Stomach smooth muscle (tissue), 2 donors: ENCODE data around the gene WHRN.

Source experiments
- H3K27ac ChIP-seq: one replicate; pipeline ENCODE4 v1.7.0; 2013; ENCODE audit warnings: mild to moderate bottlenecking, low read length, inconsistent platforms
- H3K27me3 ChIP-seq, 2 donors: one replicate each; pipeline ENCODE4 v1.7.0; 2013; ENCODE audit warnings: low read length in 2 of 2; ENCODE audit not compliant: insufficient read depth in 2 of 2, control insufficient read depth in 1 of 2
- H3K36me3 ChIP-seq, 2 donors: one replicate each; pipeline ENCODE4 v1.7.0; 2013; ENCODE audit warnings: low read length in 2 of 2; ENCODE audit not compliant: control insufficient read depth in 2 of 2, insufficient read depth in 2 of 2
- H3K4me1 ChIP-seq: one replicate; pipeline ENCODE4 v1.7.0; 2013; ENCODE audit warnings: low read length; ENCODE audit not compliant: control insufficient read depth, insufficient read depth
- H3K4me3 ChIP-seq, 2 donors: one replicate each; pipeline ENCODE4 v1.7.0; 2013; ENCODE audit warnings: low read length in 2 of 2
- H3K9ac ChIP-seq, 2 donors: one replicate each; pipeline ENCODE4 v1.7.0; 2013; ENCODE audit warnings: low read length in 2 of 2, mild to moderate bottlenecking in 1 of 2
- H3K9me3 ChIP-seq, 2 donors: one replicate each; pipeline ENCODE4 v1.7.0; 2013; ENCODE audit warnings: low read length in 2 of 2; ENCODE audit not compliant: control insufficient read depth in 2 of 2
- donor health status: healthy.
- donor health status: Pancreatic carcinoma.

The WHRN gene

GRCh38 chr9:114481789-114482188, 23.5 kb downstream of the WHRN start:
- Histone ChIP-seq H3K36me3 (peaks cover 10% of the 10 kb centered on the region in 2 donors), H3K9ac (no peak overlapping the region), H3K27me3 (no peaks in the 10 kb centered on the region), H3K4me1 (peaks cover 2% of the 10 kb centered on the region), H3K9me3 (no peaks in the 10 kb centered on the region), H3K27ac (no peak overlapping the region), H3K4me3 (no peak overlapping the region)

- H3K27me3 ChIP-seq = no peaks in the 10 kb centered on the region
- no peak overlapping the region for H3K27ac ChIP-seq
- H3K4me3 ChIP-seq = no peak overlapping the region
- peaks cover 2% of the 10 kb centered on the region for H3K4me1 ChIP-seq
- no peak overlapping the region for H3K9ac ChIP-seq
- no peaks in the 10 kb centered on the region for H3K9me3 ChIP-seq
- H3K36me3 ChIP-seq = peaks cover 10 to 15% of the 10 kb centered on the region in 2 donors
Measured at GRCh38 chr9:114480746-114481435, 24.4 kb downstream of the WHRN start.

- Histone ChIP-seq H3K4me1 (peaks cover 2% of the 10 kb centered on the region), H3K4me3 (no peak overlapping the region), H3K27me3 (no peaks in the 10 kb centered on the region)
Measured at GRCh38 chr9:114478871-114479270, 26.4 kb downstream of the WHRN start.

GRCh38 chr9:114478459-114478858, 26.8 kb downstream of the WHRN start:
- no peaks in the 10 kb centered on the region for H3K9me3 ChIP-seq
- H3K27me3 ChIP-seq = no peaks in the 10 kb centered on the region
- no peak overlapping the region for H3K27ac ChIP-seq
- no peak overlapping the region for H3K9ac ChIP-seq
- H3K36me3 ChIP-seq = peaks cover 12 to 15% of the 10 kb centered on the region in 2 donors
- peaks cover 2% of the 10 kb centered on the region for H3K4me1 ChIP-seq
- H3K4me3 ChIP-seq = no peak overlapping the region

More at GRCh38 chr9:114478871-114479270, 26.4 kb downstream of the WHRN start:
- Histone ChIP-seq H3K9me3 (no peaks in the 10 kb centered on the region), H3K9ac (no peak overlapping the region), H3K27ac (no peak overlapping the region), H3K36me3 (peaks cover 12 to 15% of the 10 kb centered on the region in 2 donors)

- Histone ChIP-seq H3K9ac (no peak overlapping the region), H3K36me3 (peaks cover 14 to 15% of the 10 kb centered on the region in 2 donors), H3K9me3 (no peaks in the 10 kb centered on the region), H3K27me3 (no peaks in the 10 kb centered on the region), H3K4me3 (no peak overlapping the region), H3K27ac (no peak overlapping the region), H3K4me1 (peaks cover 2% of the 10 kb centered on the region)
Measured at GRCh38 chr9:114477642-114478041, 27.6 kb downstream of the WHRN start.

GRCh38 chr9:114476891-114477469, 28.3 kb downstream of the WHRN start:
- Histone ChIP-seq H3K4me1 (peaks cover 2% of the 10 kb centered on the region), H3K4me3 (no peak overlapping the region), H3K9ac (no peak overlapping the region), H3K36me3 (peaks cover 14 to 15% of the 10 kb centered on the region in 2 donors), H3K9me3 (no peaks in the 10 kb centered on the region), H3K27me3 (no peaks in the 10 kb centered on the region), H3K27ac (no peak overlapping the region)

GRCh38 chr9:114475412-114476135, 29.7 kb downstream of the WHRN start:
- H3K9me3 ChIP-seq = no peaks in the 10 kb centered on the region

GRCh38 chr9:114474425-114474824, 30.8 kb downstream of the WHRN start:
- Histone ChIP-seq H3K27me3 (no peaks in the 10 kb centered on the region), H3K4me1 (no peaks in the 10 kb centered on the region), H3K36me3 (peaks cover 14 to 21% of the 10 kb centered on the region in 2 donors)

More at GRCh38 chr9:114475412-114476135, 29.7 kb downstream of the WHRN start:
- no peak overlapping the region for H3K27ac ChIP-seq
- no peak overlapping the region for H3K4me3 ChIP-seq
- peaks cover 14 to 15% of the 10 kb centered on the region in 2 donors for H3K36me3 ChIP-seq
- no peaks in the 10 kb centered on the region for H3K4me1 ChIP-seq
- H3K9ac ChIP-seq = no peak overlapping the region
- no peaks in the 10 kb centered on the region for H3K27me3 ChIP-seq

GRCh38 chr9:114473447-114473801, 31.8 kb downstream of the WHRN start:
- H3K9ac ChIP-seq = no peak overlapping the region
- no peak overlapping the region for H3K27ac ChIP-seq
- no peak overlapping the region for H3K4me3 ChIP-seq
- no peaks in the 10 kb centered on the region for H3K27me3 ChIP-seq
- H3K4me1 ChIP-seq = no peaks in the 10 kb centered on the region
- H3K9me3 ChIP-seq = no peaks in the 10 kb centered on the region
- H3K36me3 ChIP-seq = peaks cover 17 to 21% of the 10 kb centered on the region in 2 donors

More at GRCh38 chr9:114474425-114474824, 30.8 kb downstream of the WHRN start:
- Histone ChIP-seq H3K27ac (no peak overlapping the region), H3K9ac (no peak overlapping the region), H3K9me3 (no peaks in the 10 kb centered on the region), H3K4me3 (no peak overlapping the region)

- no peak overlapping the region for H3K9ac ChIP-seq
- no peak overlapping the region for H3K4me3 ChIP-seq
- no peaks in the 10 kb centered on the region for H3K27me3 ChIP-seq
- no peaks in the 10 kb centered on the region for H3K4me1 ChIP-seq
- H3K27ac ChIP-seq = no peak overlapping the region
- H3K36me3 ChIP-seq = peaks cover 15 to 21% of the 10 kb centered on the region in 2 donors
- no peaks in the 10 kb centered on the region for H3K9me3 ChIP-seq
Measured at GRCh38 chr9:114472765-114473446, 32.4 kb downstream of the WHRN start.
